ENCODE results near the gene ZSWIM1. TPM values are rescaled to one million over a fixed set of nuclear protein-coding genes. Genes with fewer than 3 reads are reported as not detected.

Gene ZSWIM1
- total and polyA plus RNA-seq, 10 of the 15 experiments (the other 5 are each of a cell fraction or from before 2014, with no cell fraction given): 2.4 to 16.0 (median 9.8) TPM

GRCh38 chr20:45918182-45918737 is 37.2 kb downstream of the ZSWIM1 start (continued):
- TF ChIP-seq NFYA (IDR thresholded peaks at IDR 0.05; ENCODE audit: borderline replicate concordance, low read depth, low read length): no peak
- TF ChIP-seq WRNIP1 (IDR thresholded peaks at IDR 0.05; ENCODE audit: borderline replicate concordance, low read depth, low read length): no peak
- TF ChIP-seq, protein P1, sequence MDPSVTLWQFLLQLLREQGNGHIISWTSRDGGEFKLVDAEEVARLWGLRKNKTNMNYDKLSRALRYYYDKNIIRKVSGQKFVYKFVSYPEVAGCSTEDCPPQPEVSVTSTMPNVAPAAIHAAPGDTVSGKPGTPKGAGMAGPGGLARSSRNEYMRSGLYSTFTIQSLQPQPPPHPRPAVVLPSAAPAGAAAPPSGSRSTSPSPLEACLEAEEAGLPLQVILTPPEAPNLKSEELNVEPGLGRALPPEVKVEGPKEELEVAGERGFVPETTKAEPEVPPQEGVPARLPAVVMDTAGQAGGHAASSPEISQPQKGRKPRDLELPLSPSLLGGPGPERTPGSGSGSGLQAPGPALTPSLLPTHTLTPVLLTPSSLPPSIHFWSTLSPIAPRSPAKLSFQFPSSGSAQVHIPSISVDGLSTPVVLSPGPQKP (IDR thresholded peaks at IDR 0.05; ENCODE audit: low read depth, low read length): no peak
- no peak for TF ChIP-seq JUND (IDR thresholded peaks at IDR 0.05; ENCODE audit: low read depth, low read length)
- no peak for TF ChIP-seq TCF3 (IDR thresholded peaks at IDR 0.05; ENCODE audit: borderline replicate concordance, insufficient read depth, low read depth, low read length)
- no peak for TF ChIP-seq STAT3 (IDR thresholded peaks at IDR 0.05; ENCODE audit: low read depth, low read length)
- no peak for TF ChIP-seq MYB (IDR thresholded peaks at IDR 0.05; ENCODE audit: borderline replicate concordance, low read depth, low read length)
- TF ChIP-seq MYC (IDR thresholded peaks at IDR 0.05; ENCODE audit: insufficient read depth, insufficient read length, insufficient replicate concordance, low read length, severe bottlenecking): no peak

DNA sequence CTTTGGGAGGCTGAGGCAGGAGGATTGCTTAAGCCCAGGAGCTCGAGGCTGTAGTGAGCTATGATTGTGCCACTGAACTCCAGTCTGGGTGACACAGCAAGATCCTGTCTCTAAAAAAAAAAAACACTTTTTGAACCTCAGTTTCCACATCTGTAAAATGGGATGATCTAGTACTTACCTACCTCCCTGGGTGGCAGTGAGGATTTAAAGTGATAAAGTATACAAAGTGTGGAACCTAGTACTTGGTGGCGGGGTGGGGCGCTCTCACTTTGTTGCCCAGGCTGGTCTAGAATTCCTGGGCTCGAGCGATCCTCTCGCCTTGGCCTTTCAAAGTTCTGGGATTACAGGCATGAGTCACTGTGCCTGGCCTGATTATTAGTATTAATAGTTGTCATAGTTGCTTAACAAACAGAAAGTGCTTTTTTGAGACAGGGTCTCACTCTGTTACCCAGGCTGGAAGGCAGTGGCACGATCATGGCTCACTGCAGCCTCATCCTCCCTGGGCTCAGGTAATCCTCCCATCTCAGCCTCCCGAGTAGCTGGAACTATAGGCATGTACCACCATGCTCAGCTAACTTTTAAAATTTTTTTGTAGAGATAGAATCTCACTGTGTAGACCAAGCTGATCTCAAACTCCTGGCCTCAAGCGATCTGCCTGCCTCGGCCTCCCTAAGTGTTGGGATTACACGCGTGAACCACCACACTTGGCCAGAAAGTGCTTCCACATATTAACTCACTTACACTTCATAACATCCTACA is 37.9 kb downstream of the ZSWIM1 start:
- ChIA-PET RAD21 (ENCODE audit: unreplicated experiment) (no interaction called here), POLR2A (interaction anchor here (0.6 to 1.1 kb wide), 5 partner anchors 9 to 57 kb away, joined by 3 to 8 read pairs (median 3); partner anchors contain the start of gene PCIF1), SMC1A (ENCODE audit: uncharacterized antibody, unreplicated experiment) (interaction anchor here (0.5 to 1.5 kb wide), 3 partner anchors 15 to 146 kb away, joined by 3 to 5 read pairs (median 3); no protein-coding TSS in a partner anchor), CTCF (interaction anchor here (1.2 to 3.0 kb wide), 5 partner anchors 9 to 120 kb away, joined by 3 to 12 read pairs (median 4); partner anchors contain the start of gene ZNF335)
- no peak overlapping the region for H3K4me3 ChIP-seq
- no peaks in the 10 kb centered on the region for H3K9me3 ChIP-seq (replicated peaks; ENCODE audit: control insufficient read depth, insufficient read depth, low read length)
- BruUV-seq (replicated peaks): no TSS peak
- no peak overlapping the region for H3K27ac ChIP-seq (ENCODE audit: control insufficient read depth, insufficient read depth)
- no peaks in the 10 kb centered on the region for H3K27me3 ChIP-seq (replicated peaks in 1 of 2; ENCODE audit: control insufficient read depth in 2 of 2, insufficient read depth in 2 of 2, low read length in 1 of 2)
- H3K9ac ChIP-seq (ENCODE audit: control insufficient read depth, insufficient read depth, low read length): no peak overlapping the region
- H4K20me1 ChIP-seq (ENCODE audit: control insufficient read depth, insufficient read depth): no peaks in the 10 kb centered on the region
- 75% methylated on average over 12 of the region's 12 CpGs for WGBS (ENCODE audit: insufficient coverage, insufficient replicate concordance, low lambda C conversion rate, missing lambda C conversion rate)
- H3K36me3 ChIP-seq (ENCODE audit: control insufficient read depth in 2 of 2, insufficient read depth in 2 of 2, low read length in 1 of 2): no peaks in the 10 kb centered on the region
- no peak overlapping the region for H3K4me2 ChIP-seq (ENCODE audit: control insufficient read depth, insufficient read depth)
- no peak overlapping the region for H2AFZ ChIP-seq (ENCODE audit: control insufficient read depth, low read depth, low read length)
- in situ Hi-C loops (cut with MboI): no loop called here
- DNase-seq (ENCODE audit: low read depth, low spot score) (no peak), ATAC-seq (no peak), FAIRE-seq (no peak)
- no peaks in the 10 kb centered on the region for H3K79me2 ChIP-seq (ENCODE audit: control insufficient read depth, insufficient read depth, low read length)
- intact Hi-C loops (cut with micrococcal nuclease; ENCODE audit: unreplicated experiment): no loop called here
- H3K4me1 ChIP-seq (ENCODE audit: control insufficient read depth, insufficient read depth, low read length): no peaks in the 10 kb centered on the region
- TF ChIP-seq PAX5 (IDR thresholded peaks at IDR 0.05; ENCODE audit: borderline replicate concordance, low read depth, low read length) (no peak), CEBPZ (IDR thresholded peaks at IDR 0.05; ENCODE audit: low read depth, low read length) (no peak)
- TF ChIP-seq, protein P2, sequence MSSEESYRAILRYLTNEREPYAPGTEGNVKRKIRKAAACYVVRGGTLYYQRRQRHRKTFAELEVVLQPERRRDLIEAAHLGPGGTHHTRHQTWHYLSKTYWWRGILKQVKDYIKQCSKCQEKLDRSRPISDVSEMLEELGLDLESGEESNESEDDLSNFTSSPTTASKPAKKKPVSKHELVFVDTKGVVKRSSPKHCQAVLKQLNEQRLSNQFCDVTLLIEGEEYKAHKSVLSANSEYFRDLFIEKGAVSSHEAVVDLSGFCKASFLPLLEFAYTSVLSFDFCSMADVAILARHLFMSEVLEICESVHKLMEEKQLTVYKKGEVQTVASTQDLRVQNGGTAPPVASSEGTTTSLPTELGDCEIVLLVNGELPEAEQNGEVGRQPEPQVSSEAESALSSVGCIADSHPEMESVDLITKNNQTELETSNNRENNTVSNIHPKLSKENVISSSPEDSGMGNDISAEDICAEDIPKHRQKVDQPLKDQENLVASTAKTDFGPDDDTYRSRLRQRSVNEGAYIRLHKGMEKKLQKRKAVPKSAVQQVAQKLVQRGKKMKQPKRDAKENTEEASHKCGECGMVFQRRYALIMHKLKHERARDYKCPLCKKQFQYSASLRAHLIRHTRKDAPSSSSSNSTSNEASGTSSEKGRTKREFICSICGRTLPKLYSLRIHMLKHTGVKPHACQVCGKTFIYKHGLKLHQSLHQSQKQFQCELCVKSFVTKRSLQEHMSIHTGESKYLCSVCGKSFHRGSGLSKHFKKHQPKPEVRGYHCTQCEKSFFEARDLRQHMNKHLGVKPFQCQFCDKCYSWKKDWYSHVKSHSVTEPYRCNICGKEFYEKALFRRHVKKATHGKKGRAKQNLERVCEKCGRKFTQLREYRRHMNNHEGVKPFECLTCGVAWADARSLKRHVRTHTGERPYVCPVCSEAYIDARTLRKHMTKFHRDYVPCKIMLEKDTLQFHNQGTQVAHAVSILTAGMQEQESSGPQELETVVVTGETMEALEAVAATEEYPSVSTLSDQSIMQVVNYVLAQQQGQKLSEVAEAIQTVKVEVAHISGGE (CRISPR knock-in tag; IDR thresholded peaks at IDR 0.05): no peak

Data from GM12878 (cell line).